GM18951 (cell line): Measurements from ENCODE around the gene SMIM1.
"Not testable (repeated sequence)": the region's sequence is repeated elsewhere in the genome, so short reads cannot be mapped to it uniquely, and the experiment has no call there.

ENCODE experiments used
- POLR2A ChIP-seq: IDR thresholded peaks from 4 replicates; pipeline ENCODE4 v1.6.1; 2011; ENCODE audit warnings: mild to moderate bottlenecking; ENCODE audit not compliant: insufficient read length, insufficient read depth; ENCODE audit errors: extremely low read depth
- in situ Hi-C: fragments of 300-500 bp; cut with MboI; formaldehyde crosslinking; loops from one replicate; pipeline ENCODE4 v1.12.0; 2022; ENCODE audit warnings: low sequenced_read_pairs, mixed read lengths, inconsistent platforms; ENCODE audit not compliant: unreplicated experiment

The SMIM1 gene

DNA sequence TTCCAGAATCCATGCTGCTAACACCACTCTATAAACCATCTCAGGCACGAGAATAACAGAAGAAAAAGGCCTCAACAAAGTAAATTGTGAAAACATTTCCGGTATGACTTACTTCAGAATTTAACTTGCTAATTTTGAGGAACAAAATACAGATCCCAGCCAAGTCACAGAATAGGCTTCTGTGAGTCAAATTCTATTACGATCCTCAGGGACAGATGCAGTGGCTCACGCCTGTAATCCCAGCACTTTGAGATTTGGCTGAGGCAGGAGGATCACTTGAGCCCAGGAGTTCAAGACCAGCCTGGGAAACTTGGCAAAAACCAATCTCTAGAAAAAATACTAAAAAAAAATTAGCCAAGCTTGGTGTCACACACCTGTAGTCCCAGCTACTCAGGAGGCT, 29.1 kb upstream of the SMIM1 start:
- in situ Hi-C loops: no loop called here
- TF ChIP-seq POLR2A: no peak

DNA sequence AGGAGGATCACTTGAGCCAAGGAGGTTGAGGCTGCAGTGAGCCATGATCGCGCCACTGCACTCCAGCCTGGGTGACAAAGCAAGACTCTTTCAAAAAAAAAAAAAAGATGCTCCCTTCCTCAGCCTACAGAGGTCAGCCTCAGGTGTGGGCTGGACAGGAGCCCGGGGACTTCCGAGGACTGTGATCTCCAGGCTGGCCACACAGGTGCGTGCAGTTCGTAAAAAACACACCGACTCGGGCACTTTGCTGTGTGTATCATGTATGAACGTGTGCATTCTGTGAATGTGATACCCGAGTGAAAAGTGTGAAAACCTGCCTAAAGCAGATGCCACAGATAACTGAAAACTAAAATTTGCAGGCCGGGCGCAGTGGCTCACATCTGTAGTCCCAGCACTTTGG, 28.7 kb upstream of the SMIM1 start:
- TF ChIP-seq POLR2A: no peak
- in situ Hi-C loops: no loop called here

DNA sequence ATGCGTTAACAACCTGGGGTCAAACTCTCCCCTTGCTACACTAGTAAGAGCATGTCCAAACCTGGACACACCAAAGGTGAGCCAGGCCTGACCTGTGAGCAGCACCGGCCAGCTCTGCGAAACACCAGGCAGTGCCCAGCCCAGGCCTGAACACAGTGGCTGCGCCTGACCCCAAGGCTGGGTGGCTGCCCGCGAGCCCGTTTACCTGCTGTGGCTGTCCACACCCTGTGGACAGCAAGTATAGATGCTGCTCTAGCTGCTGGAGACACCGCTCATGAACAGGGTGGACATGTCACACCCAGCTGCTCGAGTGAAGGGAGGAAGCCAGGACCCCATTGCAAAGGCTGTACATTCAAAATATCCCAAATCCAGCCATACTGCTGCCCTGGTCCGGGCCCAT, 27.9 kb upstream of the SMIM1 start:
- no peak for TF ChIP-seq POLR2A
- in situ Hi-C loops: no loop called here

DNA sequence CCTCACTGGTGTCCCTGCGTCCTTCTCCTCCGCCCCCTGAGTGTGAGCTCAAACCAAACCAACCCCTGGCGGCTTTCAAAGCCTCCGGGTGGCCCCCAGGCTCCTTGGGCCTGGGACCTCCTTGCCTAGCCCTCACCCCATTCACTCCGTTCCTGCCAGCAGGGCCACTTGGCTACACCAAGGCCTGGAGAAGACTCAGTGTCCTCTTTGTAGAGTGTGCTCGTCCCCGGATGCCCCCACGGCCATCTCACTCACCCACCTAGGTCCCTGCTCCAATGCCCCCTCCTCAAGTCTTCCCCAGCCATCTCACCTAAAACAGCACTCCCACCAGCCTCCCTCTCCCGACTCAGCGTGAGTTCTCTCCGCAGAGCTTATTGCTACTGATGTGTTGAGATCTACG, 27.5 kb upstream of the SMIM1 start:
- no peak for TF ChIP-seq POLR2A
- in situ Hi-C loops: no loop called here

DNA sequence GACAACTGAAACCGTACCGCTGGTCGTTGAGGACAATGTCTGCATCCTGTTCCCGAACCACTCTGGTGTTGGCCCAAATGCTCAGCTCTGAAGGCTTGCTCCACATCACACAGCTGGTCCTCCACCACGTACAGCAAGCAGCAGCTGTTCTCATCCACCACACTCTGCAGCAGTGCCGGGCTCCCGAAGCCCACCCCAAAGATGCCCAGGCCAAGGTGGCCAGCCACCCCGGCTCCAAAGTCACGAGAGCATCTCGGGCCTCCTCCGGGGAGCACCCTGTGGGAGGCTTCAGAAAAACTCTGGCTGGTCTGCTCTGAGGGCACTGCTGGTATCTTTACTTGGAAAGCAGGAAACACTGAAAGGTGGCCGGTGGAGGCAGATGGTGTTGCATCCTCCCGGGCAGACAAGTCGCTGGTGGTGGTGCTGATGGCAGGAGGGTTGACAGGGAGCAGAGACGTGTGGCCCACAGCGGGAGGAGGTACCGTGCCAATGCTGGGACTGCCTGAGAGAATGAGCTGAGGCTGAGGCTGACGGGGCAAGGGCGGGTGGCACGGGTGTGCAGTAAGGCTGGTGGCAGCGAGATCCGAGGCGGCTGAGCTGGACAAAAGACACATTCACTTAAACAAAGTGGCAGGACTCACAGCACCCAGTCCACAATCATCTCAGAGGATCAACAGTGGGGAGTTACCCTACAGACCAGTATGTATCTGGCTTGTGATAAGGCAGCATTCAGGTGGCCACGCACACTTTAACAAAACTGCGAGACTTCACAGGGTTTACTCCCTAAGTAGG, 26.8 kb upstream of the SMIM1 start:
- in situ Hi-C loops: no loop called here

DNA sequence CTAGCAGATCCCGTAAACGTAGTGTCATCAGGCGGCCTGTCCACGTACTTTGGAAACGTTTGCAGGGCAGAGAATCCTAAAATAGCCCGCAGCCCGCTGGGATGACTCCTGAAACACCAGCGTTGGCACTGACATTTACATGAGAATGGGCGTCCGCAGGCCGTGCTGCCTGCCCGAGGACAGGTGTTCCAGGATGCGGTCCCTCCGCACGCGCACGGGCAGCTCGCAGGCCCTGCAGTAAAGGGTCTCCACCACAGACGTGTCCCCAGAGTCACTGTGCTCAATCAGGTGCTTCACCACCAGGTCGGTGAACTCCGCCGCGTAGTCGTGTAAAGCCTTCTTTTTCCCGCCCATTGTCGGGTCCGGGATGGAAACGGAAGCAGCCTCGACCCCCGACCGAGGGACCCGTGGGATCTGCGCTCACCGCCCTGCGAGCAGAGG, 26.1 kb upstream of the SMIM1 start:
- no peak for TF ChIP-seq POLR2A
- in situ Hi-C loops: no loop called here

More for the DNA sequence above, 26.8 kb upstream of the SMIM1 start:
- no peak for TF ChIP-seq POLR2A

DNA sequence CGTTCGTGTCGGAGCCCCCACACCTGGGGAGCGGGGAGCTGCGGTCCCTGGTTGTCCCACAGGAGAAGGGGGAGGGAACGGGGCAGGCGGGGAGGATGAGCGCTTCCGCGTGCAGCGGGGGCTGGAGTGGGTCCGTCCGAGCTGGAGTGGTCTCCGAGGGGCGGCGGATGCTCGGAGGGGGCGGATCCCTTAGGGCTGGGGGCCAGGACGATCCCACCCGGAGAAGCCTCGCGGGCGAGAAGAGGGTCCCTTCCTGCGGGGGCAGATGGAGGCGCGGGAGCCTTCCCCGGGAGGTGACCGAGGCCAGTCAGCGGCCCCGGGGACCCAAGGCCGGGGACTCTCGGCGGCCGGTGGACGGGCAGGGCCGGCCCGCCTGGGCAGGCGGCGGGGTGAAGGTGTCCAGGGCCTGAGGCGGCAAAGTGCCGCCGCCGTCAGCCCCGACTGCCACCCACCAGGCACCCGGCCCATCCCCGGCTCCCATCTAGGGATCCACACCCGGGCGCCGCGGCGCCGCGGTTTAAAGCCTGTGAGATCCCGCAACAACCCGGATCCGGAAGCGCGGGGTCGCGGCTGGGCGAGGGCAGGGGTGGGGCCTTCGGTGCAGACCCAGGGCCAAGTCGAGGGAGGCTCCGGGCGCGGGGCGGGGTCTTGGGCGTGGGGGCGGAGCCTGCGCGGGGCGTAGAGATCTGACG, 25.6 kb upstream of the SMIM1 start:
- TF ChIP-seq POLR2A: peak; percentile 73
- in situ Hi-C loops: no loop called here

DNA sequence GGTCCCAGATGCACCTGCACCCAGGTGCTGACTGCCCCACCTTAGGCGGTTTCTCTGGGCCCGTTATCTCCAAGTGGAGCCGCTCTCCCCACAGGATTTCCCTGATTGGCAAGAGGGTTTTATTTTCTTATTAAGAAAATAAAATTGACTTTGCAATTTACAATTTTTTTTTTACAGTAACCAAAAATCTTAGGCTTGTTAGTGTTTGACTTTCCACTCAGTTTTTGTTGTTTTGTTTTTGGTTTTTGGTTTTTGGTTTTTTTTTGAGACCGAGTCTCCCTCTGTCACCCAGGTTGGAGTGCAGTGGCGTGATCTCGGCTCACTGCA, 25.1 kb upstream of the SMIM1 start:
- in situ Hi-C loops: no loop called here
- no peak for TF ChIP-seq POLR2A

DNA sequence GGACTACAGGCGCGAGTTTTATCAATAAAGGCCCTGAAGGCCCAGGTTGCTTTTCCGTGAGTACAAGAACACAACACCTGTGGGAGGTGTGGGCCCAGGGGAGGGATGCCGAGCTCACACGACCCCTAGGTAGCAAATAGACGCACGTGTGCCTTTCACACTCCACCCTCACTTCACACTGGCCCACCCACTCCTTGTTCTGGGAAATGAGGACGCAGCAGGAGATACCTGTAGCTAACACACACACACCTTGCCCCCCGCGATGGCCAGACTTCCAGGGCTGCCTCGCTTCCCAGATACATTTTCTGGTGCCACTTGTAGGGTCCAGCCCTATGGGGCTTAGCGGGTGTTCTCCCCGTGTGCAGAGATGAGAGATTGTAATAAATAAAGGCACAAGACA, 24.6 kb upstream of the SMIM1 start:
- in situ Hi-C loops: no loop called here
- no peak for TF ChIP-seq POLR2A

DNA sequence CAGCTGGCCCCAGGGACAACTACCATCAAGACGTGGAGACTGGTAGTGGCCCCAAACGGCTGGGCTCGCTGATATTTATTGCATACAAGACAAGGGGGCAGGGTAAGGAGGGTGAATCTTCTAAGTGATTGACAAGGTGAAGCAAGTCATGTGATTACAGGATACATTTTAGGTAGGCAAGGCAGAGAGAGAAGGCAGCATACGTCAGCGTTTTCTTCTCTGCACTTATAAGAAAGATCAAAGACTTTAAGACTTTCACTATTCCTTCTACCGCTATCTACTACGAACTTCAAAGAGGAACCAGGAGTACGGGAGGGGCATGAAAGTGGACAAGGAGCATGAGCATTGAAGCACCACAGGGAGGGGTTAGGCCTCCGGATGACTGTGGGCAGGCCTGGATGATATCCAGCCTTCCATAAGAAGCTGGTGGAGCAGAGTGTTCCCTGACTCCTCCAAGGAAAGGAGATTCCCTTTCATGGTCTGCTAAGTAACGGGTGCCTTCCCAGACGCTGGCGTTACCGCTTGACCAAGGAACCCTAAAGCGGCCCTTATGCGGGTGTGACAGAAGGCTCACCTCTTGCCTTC, 24.1 kb upstream of the SMIM1 start:
- in situ Hi-C loops: not testable (repeated sequence)

DNA sequence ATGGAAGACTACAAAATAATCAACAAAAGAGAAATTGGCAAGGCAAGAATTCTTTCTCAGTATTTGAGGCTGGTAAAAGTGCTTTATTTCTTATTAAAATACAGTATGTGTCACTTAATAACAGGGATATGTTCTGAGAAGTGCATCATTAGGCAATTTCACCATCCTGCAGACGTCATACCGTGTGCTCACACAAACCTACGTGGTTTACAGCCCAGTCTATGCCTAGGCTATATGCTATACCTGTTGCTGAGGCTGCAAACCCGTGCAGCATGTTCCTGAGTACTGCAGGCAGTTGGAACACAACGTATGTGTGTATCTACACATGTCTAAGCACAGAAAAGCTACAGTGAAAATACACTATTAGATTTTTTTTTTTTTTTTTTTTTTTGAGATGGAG, 23.0 kb upstream of the SMIM1 start:
- in situ Hi-C loops: no loop called here

DNA sequence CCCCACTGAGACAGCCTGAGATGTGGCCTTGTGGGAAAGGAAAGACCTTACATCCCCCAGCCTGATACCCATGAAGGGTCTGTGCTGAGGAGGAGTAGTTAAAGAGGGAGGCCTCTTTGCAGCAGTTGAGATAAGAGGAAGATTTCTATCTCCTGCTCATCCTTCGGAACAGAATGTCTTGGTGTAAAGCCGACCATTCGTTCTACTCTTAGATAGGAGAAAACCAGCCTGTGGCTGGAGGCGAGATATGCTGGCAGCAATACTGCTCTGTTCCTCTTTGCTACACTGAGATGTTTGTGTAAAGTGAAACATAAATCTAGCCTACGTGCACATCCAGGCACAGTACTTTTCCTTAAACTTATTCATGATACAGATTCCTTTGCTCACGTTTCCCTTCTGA, 21.8 kb upstream of the SMIM1 start:
- TF ChIP-seq POLR2A: no peak
- in situ Hi-C loops: no loop called here

More for the DNA sequence above, 23.0 kb upstream of the SMIM1 start:
- no peak for TF ChIP-seq POLR2A

DNA sequence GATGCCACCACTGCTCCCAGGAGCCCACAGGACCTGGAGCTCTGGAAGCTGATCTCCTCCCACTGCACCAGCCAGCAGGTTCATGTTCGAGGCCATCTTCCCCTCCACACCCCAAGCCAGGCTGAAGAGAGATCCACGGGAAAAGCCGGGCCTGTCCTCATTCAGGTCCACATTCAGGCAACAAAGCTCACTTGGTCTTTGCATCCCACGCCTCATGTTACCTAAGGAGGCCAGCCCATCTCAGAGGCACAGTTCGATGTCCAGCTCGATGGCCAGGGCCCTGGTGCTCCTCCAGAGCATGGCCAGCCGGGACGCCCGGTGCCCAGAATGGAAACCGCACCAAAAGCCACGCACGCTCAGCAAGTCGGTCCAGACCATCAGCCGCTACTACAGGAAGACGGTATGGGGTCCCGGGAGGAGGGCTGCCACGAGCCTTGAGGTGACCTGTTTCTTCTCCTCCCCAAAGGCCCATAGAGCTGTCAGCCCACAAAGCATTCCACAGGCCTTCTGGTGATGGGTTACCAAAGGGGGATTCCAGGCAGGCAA, 20.1 kb upstream of the SMIM1 start, which contains the start of gene CCDC27:
CCDC27 (plus strand) TSS at position 51 of the 546 bp plus-strand sequence; CDS start at position 83, 32 bp downstream.
- in situ Hi-C loops: no loop called here

More for the DNA sequence above, 20.1 kb upstream of the SMIM1 start, which contains the start of gene CCDC27:
- TF ChIP-seq POLR2A: no peak
